ENCODE measurements around the gene KAZN.

GRCh38 chr1:14878951-14879350, 280.5 kb downstream of the KAZN start:
- TF ChIP-seq CTCF (IDR thresholded peaks at IDR 0.05; ENCODE audit: low read depth, low read length, poor library complexity, severe bottlenecking) = no peak
- no peak for TF ChIP-seq EZH2phosphoT487 (IDR thresholded peaks at IDR 0.05; ENCODE audit: borderline replicate concordance, low read length)
